ENCODE measurements around the gene PTTG1. TPM values are rescaled to one million over a fixed set of nuclear protein-coding genes. Genes with fewer than 3 reads are reported as not detected.
"Not testable (repeated sequence)": the region's sequence is repeated elsewhere in the genome, so short reads cannot be mapped to it uniquely, and the experiment has no call there.

The PTTG1 gene
- total and polyA plus RNA-seq, 4 donors, result 36.9 to 53.8 (median 40.9) TPM

DNA sequence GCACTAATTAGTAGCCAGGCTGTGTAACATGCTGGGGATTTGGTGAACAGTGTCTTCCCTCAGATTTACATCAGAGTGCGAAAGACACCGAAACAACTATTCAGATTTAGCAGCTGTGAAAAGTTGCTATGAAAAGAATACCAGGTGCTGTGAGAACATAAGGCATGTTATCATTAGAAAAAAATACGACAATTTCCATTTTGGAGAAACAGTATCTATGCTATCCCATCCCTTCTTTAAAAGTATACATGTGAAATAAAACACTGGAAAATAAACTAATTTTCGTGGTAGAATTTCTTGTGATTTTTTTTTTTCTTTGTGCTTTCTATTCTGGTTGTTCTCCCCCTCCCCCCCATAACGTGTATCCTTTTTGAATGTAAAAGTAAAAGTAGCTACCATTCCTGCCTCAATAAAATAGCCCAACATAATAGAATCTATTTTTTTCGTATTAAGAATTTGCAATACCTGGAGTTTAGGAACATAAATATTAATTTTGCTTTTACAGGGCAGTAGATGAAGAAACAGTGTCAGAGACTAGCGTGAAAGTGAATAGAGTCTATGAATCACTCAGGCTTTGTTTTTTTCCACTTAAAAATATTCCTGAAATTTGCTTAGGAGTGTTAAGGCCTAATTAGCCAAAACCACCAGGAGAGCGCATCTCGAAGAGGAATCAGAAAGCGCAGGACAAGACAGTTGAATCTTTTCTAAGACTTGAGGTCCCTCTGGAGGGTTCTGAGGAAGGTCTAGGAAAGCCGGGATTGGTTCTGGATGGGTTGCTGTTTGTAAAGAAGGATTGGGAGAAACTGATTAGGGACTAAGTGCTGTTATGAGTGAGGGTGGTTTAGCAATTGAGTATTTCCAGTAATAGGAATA is 2.0 kb upstream of the PTTG1 start:
- Histone ChIP-seq H3K27me3 (ENCODE audit: control insufficient read depth, insufficient read depth, low read length) (no peaks in the 10 kb centered on the region), H3K36me3 (ENCODE audit: control insufficient read depth, insufficient read depth, low read length) (no peaks in the 10 kb centered on the region), H3K4me1 (ENCODE audit: control insufficient read depth, insufficient read depth, low read length) (peaks cover 13% of the 10 kb centered on the region), H3K27ac (ENCODE audit: low read depth, low read length) (peak overlapping the region; percentile 93), H3K4me3 (ENCODE audit: low read depth, low read length) (peak overlapping the region; percentile 72), H3K9me3 (ENCODE audit: control insufficient read depth, insufficient read depth, low read length) (no peaks in the 10 kb centered on the region)
- DNase-seq (ENCODE audit: low read depth in 4 of 6, low spot score in 6 of 6), result no peak
- 88% methylated on average over 4 of the region's 11 CpGs for WGBS (ENCODE audit: insufficient coverage)

DNA sequence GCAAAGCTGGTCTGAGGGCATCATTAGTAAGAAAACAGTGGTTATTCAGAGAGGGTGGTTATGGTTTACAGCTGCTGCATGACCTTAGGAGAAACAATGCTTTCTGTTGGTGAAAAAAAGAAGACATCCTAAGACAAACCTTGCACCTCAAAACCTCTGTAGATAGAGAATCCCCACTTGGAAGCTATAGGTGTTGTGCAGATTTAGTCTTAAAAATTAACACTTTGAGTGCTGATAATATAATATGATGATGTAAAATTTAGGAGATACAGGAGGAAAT is 1.4 kb upstream of the PTTG1 start:
- Histone ChIP-seq H3K36me3 (ENCODE audit: control insufficient read depth, insufficient read depth, low read length) (no peaks in the 10 kb centered on the region), H3K4me3 (ENCODE audit: low read depth, low read length) (no peak overlapping the region), H3K4me1 (ENCODE audit: control insufficient read depth, insufficient read depth, low read length) (peaks cover 13% of the 10 kb centered on the region), H3K27me3 (ENCODE audit: control insufficient read depth, insufficient read depth, low read length) (no peaks in the 10 kb centered on the region), H3K9me3 (ENCODE audit: control insufficient read depth, insufficient read depth, low read length) (no peaks in the 10 kb centered on the region), H3K27ac (ENCODE audit: low read depth, low read length) (no peak overlapping the region)
- DNase-seq (ENCODE audit: low read depth in 4 of 6, low spot score in 6 of 6), result no peak

DNA sequence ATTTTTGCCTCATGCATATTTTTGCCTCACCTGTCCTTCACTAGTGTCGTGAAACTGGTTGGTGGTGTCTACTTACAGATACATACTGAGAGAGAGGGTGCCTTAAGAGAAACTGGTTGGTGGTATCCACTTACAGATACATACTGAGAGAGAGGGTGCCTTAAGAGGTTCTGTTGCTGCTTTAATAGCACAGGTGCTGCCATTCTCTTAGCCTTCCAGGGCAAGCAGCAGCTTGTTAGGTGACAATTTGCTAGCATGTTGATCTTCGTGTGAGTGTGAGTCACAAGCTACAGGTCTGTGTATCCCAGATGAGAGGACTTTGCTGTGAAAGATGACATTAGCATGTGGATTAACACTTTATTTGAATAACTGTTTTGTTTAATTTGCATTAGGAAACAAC is 1.4 kb downstream of the PTTG1 start:
- 43% methylated on average over 1 of the region's 2 CpGs for WGBS (ENCODE audit: insufficient coverage)
- H3K4me3 ChIP-seq (ENCODE audit: low read depth, low read length), result peak overlapping the region; percentile 7
- peaks cover 5% of the 10 kb centered on the region for H3K4me1 ChIP-seq (ENCODE audit: control insufficient read depth, insufficient read depth, low read length)
- no peak for DNase-seq (ENCODE audit: low read depth in 4 of 6, low spot score in 6 of 6)
- H3K27ac ChIP-seq (ENCODE audit: low read depth, low read length), result no peak overlapping the region
- H3K27me3 ChIP-seq (ENCODE audit: control insufficient read depth, insufficient read depth, low read length), result no peaks in the 10 kb centered on the region
- no peaks in the 10 kb centered on the region for H3K36me3 ChIP-seq (ENCODE audit: control insufficient read depth, insufficient read depth, low read length)
- no peaks in the 10 kb centered on the region for H3K9me3 ChIP-seq (ENCODE audit: control insufficient read depth, insufficient read depth, low read length)

DNA sequence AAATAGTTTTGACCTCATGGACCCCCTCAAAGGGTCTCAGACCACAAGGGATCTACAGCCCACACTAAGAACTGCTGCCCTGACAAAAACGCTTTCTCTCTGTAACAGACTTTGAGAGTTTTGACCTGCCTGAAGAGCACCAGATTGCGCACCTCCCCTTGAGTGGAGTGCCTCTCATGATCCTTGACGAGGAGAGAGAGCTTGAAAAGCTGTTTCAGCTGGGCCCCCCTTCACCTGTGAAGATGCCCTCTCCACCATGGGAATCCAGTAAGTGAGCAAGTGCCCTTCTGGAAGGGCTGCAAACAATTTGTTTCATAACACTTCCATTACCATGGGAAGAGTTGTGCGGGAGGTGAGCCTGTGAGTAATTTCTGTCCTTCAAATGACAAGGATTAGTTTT is 6.0 kb downstream of the PTTG1 start:
- H3K4me3 ChIP-seq (ENCODE audit: low read depth, low read length), result no peak overlapping the region
- DNase-seq (ENCODE audit: low read depth in 4 of 6, low spot score in 6 of 6), result no peak
- no peaks in the 10 kb centered on the region for H3K27me3 ChIP-seq (ENCODE audit: control insufficient read depth, insufficient read depth, low read length)
- H3K36me3 ChIP-seq (ENCODE audit: control insufficient read depth, insufficient read depth, low read length), result no peaks in the 10 kb centered on the region
- no peaks in the 10 kb centered on the region for H3K4me1 ChIP-seq (ENCODE audit: control insufficient read depth, insufficient read depth, low read length)
- WGBS (ENCODE audit: insufficient coverage), result 96% methylated on average over 3 of the region's 4 CpGs
- no peaks in the 10 kb centered on the region for H3K9me3 ChIP-seq (ENCODE audit: control insufficient read depth, insufficient read depth, low read length)
- no peak overlapping the region for H3K27ac ChIP-seq (ENCODE audit: low read depth, low read length)

DNA sequence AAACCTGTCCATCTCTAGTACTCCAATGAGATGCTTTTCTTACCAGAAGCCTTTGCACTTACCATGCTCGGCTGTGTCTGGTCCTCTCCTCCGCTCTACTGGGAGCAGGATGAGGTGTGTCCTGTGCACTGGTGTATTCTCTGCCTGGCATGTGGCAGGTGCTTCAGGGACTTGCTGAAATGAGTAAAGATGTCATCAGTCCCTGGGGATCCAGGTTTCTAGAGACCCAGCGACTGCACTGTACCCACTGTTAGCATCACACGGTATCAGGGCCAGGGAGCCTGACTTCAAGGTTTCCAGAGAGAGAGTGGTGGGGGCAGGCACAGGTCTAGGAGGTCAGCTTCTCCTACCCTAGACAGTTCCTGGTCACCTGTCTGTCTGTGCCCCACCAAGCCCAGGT is 10.5 kb downstream of the PTTG1 start:
- H3K4me3 ChIP-seq (ENCODE audit: low read depth, low read length), result no peak overlapping the region
- H3K27me3 ChIP-seq (ENCODE audit: control insufficient read depth, insufficient read depth, low read length), result no peaks in the 10 kb centered on the region
- peaks cover 16% of the 10 kb centered on the region for H3K4me1 ChIP-seq (ENCODE audit: control insufficient read depth, insufficient read depth, low read length)
- WGBS (ENCODE audit: insufficient coverage), result 91% methylated on average over 4 of the region's 4 CpGs
- no peaks in the 10 kb centered on the region for H3K9me3 ChIP-seq (ENCODE audit: control insufficient read depth, insufficient read depth, low read length)
- DNase-seq (ENCODE audit: low read depth in 4 of 6, low spot score in 6 of 6), result no peak
- no peaks in the 10 kb centered on the region for H3K36me3 ChIP-seq (ENCODE audit: control insufficient read depth, insufficient read depth, low read length)
- no peak overlapping the region for H3K27ac ChIP-seq (ENCODE audit: low read depth, low read length)

DNA sequence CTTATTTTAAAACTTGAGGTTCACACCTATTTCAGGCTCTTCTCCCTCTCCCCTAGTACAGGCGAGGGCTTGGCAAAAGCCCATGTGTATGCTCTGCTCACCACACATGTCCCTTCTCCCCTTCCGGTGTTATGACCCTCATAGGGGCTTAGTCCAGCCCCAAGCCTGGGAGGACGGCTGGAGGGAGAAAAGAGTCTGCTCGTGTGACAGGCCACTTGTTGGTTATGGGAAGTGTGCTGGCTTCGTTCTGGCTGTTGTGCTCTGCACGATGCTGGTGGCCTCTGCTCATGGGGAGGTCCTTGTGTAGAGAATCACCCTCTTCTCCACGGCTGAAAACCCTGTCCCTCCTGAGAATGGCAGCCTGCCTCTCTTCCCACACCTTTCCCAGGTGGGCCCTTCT is 11.1 kb downstream of the PTTG1 start:
- WGBS (ENCODE audit: insufficient coverage), result 33% methylated on average over 1 of the region's 7 CpGs
- Histone ChIP-seq H3K4me1 (ENCODE audit: control insufficient read depth, insufficient read depth, low read length) (peaks cover 16% of the 10 kb centered on the region), H3K9me3 (ENCODE audit: control insufficient read depth, insufficient read depth, low read length) (no peaks in the 10 kb centered on the region), H3K4me3 (ENCODE audit: low read depth, low read length) (no peak overlapping the region), H3K27me3 (ENCODE audit: control insufficient read depth, insufficient read depth, low read length) (no peaks in the 10 kb centered on the region), H3K36me3 (ENCODE audit: control insufficient read depth, insufficient read depth, low read length) (no peaks in the 10 kb centered on the region), H3K27ac (ENCODE audit: low read depth, low read length) (no peak overlapping the region)
- DNase-seq (ENCODE audit: low read depth in 4 of 6, low spot score in 6 of 6), result no peak

DNA sequence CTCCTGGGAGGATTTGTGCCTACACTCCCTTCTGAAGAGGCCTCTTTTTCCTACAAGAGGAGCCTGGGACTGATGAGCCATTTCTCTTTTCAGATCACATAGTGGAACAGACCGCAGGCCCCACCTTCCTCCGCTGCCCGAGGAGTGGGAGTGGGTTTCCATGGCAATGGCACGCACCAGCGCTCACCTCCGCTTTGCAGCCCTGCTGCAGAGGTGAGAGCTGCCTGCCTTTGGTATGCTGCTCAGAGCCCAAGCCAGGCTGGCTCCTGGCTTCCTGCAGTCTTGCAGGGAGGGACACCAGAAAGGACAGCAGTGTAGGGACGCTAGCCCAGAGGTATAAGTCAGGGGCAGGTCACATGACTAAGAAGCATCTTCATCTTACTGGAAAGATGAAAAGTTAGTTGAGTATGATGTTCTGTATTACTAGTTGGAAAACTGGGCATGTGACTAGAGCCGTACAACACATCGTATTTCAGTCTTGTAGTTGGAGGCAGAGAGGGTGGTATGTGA is 12.4 kb downstream of the PTTG1 start:
- no peak overlapping the region for H3K27ac ChIP-seq (ENCODE audit: low read depth, low read length)
- WGBS (ENCODE audit: insufficient coverage), result 9% methylated on average over 9 of the region's 9 CpGs

DNA sequence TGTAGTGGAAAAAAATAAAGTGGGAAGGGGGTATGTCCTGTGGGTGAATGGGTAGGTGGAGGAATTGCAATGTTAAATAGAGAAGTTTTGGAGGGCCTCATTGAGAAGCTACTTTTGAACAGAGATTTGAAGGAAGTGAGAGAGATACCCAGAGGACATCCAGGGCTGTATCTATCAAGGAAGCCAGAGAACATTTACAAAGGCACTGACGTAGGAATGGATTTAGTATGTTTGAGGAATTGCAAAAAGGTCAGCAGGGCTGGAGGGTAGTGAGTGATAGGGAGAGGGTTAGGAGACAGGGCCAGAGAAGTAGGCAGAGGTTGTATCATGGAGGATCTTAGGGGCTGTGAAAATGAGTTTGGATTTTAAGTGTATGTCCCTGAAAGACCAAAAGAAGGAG is 13.9 kb downstream of the PTTG1 start:
- 83% methylated on average over 1 of the region's 1 CpG for WGBS (ENCODE audit: insufficient coverage)
- H3K4me1 ChIP-seq (ENCODE audit: control insufficient read depth, insufficient read depth, low read length), result peaks cover 24% of the 10 kb centered on the region
- no peak overlapping the region for H3K27ac ChIP-seq (ENCODE audit: low read depth, low read length)
- no peak for DNase-seq (ENCODE audit: low read depth in 4 of 6, low spot score in 6 of 6)
- no peaks in the 10 kb centered on the region for H3K27me3 ChIP-seq (ENCODE audit: control insufficient read depth, insufficient read depth, low read length)
- no peaks in the 10 kb centered on the region for H3K36me3 ChIP-seq (ENCODE audit: control insufficient read depth, insufficient read depth, low read length)
- no peaks in the 10 kb centered on the region for H3K9me3 ChIP-seq (ENCODE audit: control insufficient read depth, insufficient read depth, low read length)
- no peak overlapping the region for H3K4me3 ChIP-seq (ENCODE audit: low read depth, low read length)

More for the DNA sequence above, 12.4 kb downstream of the PTTG1 start:
- peaks cover 21% of the 10 kb centered on the region for H3K4me1 ChIP-seq (ENCODE audit: control insufficient read depth, insufficient read depth, low read length)
- no peak overlapping the region for H3K4me3 ChIP-seq (ENCODE audit: low read depth, low read length)
- no peaks in the 10 kb centered on the region for H3K9me3 ChIP-seq (ENCODE audit: control insufficient read depth, insufficient read depth, low read length)
- peak in 3 of 6 donors; percentile 60 to 95 (median 69) for DNase-seq (ENCODE audit: low read depth in 4 of 6, low spot score in 6 of 6)
- H3K27me3 ChIP-seq (ENCODE audit: control insufficient read depth, insufficient read depth, low read length), result no peaks in the 10 kb centered on the region
- H3K36me3 ChIP-seq (ENCODE audit: control insufficient read depth, insufficient read depth, low read length), result no peaks in the 10 kb centered on the region

DNA sequence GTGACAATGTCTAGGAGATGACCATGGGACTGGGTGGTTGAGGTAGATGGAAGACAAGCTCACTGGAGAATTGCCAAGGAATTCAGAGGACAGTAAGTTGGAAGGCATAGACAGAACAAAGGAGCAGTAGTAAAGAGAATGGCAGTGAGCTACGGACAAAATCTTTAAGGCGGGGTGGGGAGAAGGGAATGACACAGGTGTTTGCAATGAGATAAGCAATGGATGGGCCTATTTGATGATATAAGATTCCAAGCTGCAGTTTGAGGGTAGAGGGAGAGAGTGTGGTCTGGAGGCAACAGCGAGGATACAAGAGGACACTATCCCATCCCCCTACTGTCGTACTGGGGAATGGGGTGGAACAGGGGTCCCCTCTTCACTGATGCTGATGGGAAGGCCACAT is 14.4 kb downstream of the PTTG1 start:
- H3K27me3 ChIP-seq (ENCODE audit: control insufficient read depth, insufficient read depth, low read length), result no peaks in the 10 kb centered on the region
- H3K4me3 ChIP-seq (ENCODE audit: low read depth, low read length), result no peak overlapping the region
- H3K36me3 ChIP-seq (ENCODE audit: control insufficient read depth, insufficient read depth, low read length), result no peaks in the 10 kb centered on the region
- H3K27ac ChIP-seq (ENCODE audit: low read depth, low read length), result no peak overlapping the region
- peaks cover 24% of the 10 kb centered on the region for H3K4me1 ChIP-seq (ENCODE audit: control insufficient read depth, insufficient read depth, low read length)
- H3K9me3 ChIP-seq (ENCODE audit: control insufficient read depth, insufficient read depth, low read length), result no peaks in the 10 kb centered on the region
- WGBS (ENCODE audit: insufficient coverage), result 50% methylated on average over 2 of the region's 4 CpGs
- no peak for DNase-seq (ENCODE audit: low read depth in 4 of 6, low spot score in 6 of 6)

DNA sequence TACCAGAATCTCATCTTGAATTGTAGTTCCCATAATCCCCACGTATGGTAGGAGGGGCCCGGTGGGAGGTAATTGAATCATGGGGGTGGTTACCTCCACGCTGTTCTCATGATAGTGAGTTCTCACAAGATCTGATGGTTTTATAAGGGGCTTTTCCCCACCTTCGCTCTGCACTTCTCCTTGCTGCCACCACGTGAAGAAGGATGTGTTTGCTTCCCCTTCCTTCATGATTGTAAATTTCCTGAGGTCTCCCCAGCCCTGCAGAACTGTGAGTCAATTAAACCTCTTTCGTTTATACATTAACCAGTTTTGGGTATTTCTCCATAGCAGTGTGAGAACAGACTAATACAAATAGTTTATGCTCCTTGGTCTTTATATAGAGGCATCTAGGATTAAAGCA is 15.0 kb downstream of the PTTG1 start:
- no CpG with 5 or more reads among the region's 6 CpGs for WGBS (ENCODE audit: insufficient coverage)

More for the DNA sequence above, 15.0 kb downstream of the PTTG1 start:
- not testable (repeated sequence) for H3K36me3 ChIP-seq (ENCODE audit: control insufficient read depth, insufficient read depth, low read length); H3K9me3 ChIP-seq (ENCODE audit: control insufficient read depth, insufficient read depth, low read length); H3K27ac ChIP-seq (ENCODE audit: low read depth, low read length); H3K27me3 ChIP-seq (ENCODE audit: control insufficient read depth, insufficient read depth, low read length); DNase-seq (ENCODE audit: low read depth in 4 of 6, low spot score in 6 of 6); H3K4me3 ChIP-seq (ENCODE audit: low read depth, low read length)
- peaks cover 24% of the 10 kb centered on the region for H3K4me1 ChIP-seq (ENCODE audit: control insufficient read depth, insufficient read depth, low read length)

All from spinal cord (tissue), 10 donors.